GM21723 (cell line): ENCODE data around the gene CRACR2B.

ENCODE experiments used
- ATAC-seq: cut with Tn5 transposase; IDR thresholded peaks from one replicate; pipeline ENCODE4 v1.9.1; 2021; ENCODE audit warnings: mild to moderate bottlenecking, moderate library complexity; ENCODE audit not compliant: unreplicated experiment

CRACR2B gene

GRCh38 chr11:827897-828192, at the start of gene CRACR2B:
TSS of gene CRACR2B (plus strand) at chr11:827919. CDS start at chr11:828608, 689 bp downstream.
- no peak for ATAC-seq

GRCh38 chr11:778976-779954, 48.5 kb upstream of the CRACR2B start:
- no peak for ATAC-seq

GRCh38 chr11:779955-780532, 47.7 kb upstream of the CRACR2B start:
- ATAC-seq, result no peak

GRCh38 chr11:782264-783174, 45.2 kb upstream of the CRACR2B start:
- ATAC-seq, result no peak

GRCh38 chr11:783581-784015, 44.1 kb upstream of the CRACR2B start:
- no peak for ATAC-seq

- no peak for ATAC-seq
Observed at GRCh38 chr11:786235-787083, 41.3 kb upstream of the CRACR2B start.

GRCh38 chr11:787084-787675, 40.5 kb upstream of the CRACR2B start:
- ATAC-seq, result no peak

GRCh38 chr11:788009-788640, 39.6 kb upstream of the CRACR2B start:
- no peak for ATAC-seq

GRCh38 chr11:788953-789940, 38.5 kb upstream of the CRACR2B start:
- ATAC-seq, result no peak

GRCh38 chr11:789943-790342, 37.8 kb upstream of the CRACR2B start, which contains the start of gene CEND1:
TSS of gene CEND1 (minus strand) at chr11:790090. CDS start at chr11:788576, 1,514 bp downstream.
- ATAC-seq, result no peak

GRCh38 chr11:790721-791564, 36.8 kb upstream of the CRACR2B start:
- no peak for ATAC-seq

- ATAC-seq, result no peak
Observed at GRCh38 chr11:791658-792534, 35.8 kb upstream of the CRACR2B start.

GRCh38 chr11:792535-792821, 35.2 kb upstream of the CRACR2B start:
- no peak for ATAC-seq

- no peak for ATAC-seq
Observed at GRCh38 chr11:792873-793272, 34.8 kb upstream of the CRACR2B start.

- ATAC-seq, result no peak
Observed at GRCh38 chr11:793556-793955, 34.2 kb upstream of the CRACR2B start.

GRCh38 chr11:794013-794765, 33.5 kb upstream of the CRACR2B start:
- ATAC-seq, result no peak
